Superior temporal gyrus (tissue), 1 donor: ENCODE data around the gene EFCAB6.

Experiments
- DNase-seq: peaks from one replicate; pipeline ENCODE4 v3.0.0-alpha.2; 2016; ENCODE audit errors: extremely low spot score

Gene EFCAB6

DNA sequence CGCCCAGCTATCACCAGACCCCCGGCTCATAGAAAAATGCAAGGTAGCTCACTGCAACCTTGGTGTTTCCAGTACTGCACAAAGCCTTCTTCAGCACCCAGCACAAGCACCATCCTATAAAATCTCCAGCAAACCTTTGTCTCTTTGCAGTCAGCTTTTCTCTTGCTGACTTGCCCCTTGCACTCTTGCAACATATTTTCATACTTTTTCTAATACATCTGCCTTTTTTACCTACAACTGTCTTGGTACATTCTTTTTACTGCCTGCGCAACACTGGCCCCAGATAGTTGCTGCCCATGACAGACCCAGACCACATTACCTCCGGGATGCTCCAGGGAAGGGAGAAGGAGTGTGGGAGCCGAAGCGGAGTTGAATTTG is 257.9 kb downstream of the EFCAB6 start:
- no peak for DNase-seq

DNA sequence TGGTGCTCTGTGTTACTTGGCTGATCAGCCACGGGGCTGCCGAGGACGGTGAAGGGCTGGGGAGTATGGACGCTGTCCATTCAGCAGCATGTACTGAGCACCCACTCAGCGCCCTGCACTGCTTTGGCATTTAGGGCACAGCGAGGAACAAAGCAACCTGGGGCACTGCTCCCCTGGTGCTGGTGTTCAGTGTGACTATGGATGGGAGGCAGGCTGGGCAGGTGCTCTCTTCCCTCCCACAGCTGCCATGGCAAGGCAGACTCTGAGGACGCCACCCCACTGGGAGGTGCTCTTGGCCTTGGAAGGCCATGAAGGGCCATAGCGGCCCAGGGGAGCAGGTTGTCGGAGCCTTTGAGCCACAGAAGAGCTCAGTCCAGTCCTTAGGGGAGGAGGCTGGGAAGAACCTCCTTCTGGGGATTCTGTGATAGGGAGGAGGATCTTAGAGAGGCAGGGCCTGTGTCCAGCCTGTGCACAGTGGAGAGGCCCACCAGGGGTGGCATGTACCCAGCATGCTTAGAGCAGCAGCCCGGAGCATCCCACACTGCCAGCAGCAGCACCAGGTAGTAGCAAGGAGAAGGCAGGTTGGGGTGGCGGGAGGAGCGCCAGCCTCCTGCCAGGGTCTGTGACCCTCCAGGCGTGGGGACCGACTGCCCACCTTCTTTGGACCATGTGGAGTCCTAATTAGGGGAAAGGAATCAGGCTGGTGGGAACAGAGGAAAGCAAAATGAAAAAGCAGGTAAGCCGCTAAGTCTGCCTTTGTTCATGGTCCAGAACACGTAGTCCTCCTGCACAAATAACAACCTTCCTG is 258.4 kb downstream of the EFCAB6 start:
- no peak for DNase-seq

DNA sequence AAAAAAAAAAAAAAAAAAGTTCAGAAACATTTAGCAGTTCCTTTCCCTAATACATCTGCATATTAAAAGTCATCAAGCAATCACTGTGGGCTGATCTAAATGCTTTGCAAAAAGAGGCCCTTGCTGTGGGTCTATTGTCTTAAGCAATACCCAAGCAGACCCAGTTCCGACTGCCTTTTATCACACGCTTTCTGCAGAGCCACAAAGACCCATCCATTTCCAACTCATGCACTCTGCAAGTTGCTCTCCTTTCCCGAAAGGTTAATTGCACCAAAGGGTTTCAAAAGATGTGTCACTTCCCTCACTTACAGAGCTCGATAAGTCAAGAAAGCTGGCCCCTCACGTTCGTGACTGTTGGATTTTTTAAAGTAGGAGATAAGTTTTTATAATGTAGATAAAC is 261.4 kb downstream of the EFCAB6 start:
- no peak for DNase-seq

DNA sequence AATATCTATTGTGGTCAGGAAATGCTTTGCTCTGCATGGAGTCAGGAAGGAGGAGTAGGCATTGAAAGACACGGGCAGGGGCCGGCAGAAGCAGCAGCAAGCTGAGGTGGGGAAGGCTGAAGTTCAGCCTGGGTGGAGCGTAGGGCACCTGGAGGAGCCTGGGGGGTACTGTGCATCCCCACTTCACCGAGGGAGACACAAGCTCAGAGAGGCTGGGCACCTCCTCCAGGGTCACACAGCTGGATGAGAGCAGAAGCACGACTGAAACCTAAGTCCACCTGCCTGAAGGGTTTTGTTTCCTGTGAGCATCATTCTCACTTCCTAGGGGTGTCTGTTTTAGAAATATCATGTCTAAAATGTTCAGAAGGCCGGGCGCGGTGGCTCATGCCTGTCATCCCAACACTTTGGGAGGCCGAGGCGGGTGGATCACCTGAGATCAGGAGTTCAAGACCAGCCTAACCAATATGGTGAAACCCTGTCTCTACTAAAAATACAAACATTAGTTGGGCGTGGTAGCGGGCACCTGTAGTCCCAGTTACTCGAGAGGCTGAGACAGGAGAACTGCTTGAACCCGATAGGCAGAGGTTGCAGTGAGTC is 262.0 kb downstream of the EFCAB6 start:
- no peak for DNase-seq

DNA sequence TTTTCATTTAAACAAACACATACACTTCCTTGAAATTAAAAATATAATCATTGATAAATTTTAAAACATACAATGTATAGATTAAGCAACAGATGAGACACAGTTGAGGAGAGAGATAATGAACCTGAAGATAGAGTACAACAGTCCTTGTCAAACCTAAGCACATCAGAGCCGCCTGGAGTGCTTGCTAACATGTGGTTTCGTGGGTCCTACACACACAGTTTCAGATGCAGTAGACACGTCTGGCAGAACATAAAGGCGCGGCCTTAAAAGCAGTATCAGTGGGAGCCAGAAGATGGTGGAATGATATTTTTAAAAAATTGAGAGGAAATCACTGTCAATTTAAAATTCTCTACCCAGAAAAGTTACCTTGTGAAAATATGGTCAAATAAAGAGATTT is 265.9 kb downstream of the EFCAB6 start:
- DNase-seq = no peak

DNA sequence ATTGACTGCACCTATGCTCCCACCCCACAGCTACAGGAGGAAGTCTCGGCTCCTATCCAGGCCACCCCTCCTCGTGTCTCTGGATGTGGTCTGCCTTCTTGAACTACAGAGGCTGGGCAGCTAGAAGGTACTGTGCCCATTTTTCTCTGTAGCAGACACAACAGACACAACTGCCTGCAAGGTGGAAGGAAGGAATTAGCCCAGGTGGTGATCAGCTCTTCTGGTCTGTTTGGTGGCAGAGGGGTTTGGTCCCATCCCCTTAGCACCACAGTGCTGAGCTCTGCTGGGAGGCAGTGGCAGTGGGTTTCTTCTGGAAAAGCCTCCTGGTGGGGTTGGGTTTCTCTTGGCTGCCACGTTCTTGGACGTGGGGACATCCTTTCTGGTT is 267.8 kb downstream of the EFCAB6 start:
- no peak for DNase-seq

DNA sequence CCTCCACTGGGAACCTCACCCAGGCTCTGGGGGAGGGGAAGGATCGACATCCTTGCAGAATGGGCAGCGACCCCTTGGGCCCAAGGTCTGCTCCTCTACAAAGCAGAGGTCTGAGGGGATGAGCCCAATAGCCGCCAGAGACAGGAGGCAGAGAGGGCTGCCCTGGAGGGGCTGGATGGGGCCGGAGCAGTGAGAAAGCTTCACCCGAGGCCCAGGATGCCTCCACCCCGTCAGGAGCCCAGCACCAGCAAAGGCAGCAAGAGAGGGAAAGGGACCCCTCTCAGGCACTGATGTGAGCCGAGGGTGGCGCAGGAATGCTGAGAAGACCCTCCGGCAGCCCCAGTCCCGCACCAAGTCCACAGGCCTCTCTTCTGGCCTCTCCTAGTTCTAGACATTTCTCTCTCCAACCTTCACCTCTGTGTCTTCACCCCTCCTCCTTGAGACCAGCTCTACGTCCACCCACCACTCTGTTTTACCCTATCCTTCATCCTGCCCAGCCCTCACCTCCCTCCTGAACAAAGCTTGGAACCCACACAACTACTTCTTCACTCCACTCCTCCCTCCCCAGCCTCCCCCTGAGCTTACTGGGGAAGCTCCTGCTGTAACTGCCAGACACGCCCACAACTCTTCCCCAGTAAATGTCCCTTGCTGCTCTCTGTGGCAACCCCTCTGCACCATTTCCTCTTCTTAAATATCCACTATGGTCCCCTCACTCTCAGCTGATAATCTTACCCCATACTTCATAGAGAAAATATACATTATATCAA is 268.4 kb downstream of the EFCAB6 start:
- DNase-seq = no peak

DNA sequence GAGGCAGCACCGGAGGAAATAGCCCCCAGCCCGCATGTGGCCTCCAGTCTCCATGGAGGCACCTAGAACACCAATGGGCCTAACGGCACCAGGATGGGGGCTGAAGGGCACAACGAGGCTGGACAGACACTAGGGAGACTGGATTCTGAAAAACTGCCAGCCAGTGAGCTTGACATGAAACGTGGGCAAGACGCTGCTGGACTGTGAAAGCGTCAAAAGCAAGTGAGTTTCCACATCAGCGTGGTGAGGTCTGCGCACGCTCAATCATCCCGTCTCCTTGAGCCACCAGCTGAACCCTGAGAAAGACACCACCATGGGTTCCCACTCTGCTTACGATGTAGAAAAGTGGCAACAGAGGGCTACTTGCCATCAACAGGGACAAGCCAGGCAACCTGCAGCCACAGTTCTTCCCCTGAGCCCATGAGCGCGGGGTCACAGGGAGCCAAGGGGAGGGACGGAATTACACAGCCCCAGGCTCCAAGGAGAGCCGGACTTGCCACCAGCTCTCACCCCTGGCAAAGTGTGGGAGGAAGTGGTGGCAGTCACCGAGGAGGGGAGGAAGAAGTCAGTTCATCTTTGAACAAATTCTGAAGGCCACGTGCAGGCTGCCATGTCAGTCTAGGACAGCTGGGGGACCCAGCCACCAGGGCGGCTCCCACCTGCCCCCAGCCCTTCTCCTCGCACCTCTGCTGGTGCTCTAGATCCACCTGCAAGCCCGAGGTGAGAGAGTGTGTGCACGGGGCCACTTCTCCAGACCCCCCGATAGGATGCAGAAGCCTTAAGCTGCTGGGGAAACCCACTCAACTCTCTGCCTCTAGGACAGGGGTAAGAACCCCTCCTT is 269.2 kb downstream of the EFCAB6 start:
- DNase-seq = no peak

DNA sequence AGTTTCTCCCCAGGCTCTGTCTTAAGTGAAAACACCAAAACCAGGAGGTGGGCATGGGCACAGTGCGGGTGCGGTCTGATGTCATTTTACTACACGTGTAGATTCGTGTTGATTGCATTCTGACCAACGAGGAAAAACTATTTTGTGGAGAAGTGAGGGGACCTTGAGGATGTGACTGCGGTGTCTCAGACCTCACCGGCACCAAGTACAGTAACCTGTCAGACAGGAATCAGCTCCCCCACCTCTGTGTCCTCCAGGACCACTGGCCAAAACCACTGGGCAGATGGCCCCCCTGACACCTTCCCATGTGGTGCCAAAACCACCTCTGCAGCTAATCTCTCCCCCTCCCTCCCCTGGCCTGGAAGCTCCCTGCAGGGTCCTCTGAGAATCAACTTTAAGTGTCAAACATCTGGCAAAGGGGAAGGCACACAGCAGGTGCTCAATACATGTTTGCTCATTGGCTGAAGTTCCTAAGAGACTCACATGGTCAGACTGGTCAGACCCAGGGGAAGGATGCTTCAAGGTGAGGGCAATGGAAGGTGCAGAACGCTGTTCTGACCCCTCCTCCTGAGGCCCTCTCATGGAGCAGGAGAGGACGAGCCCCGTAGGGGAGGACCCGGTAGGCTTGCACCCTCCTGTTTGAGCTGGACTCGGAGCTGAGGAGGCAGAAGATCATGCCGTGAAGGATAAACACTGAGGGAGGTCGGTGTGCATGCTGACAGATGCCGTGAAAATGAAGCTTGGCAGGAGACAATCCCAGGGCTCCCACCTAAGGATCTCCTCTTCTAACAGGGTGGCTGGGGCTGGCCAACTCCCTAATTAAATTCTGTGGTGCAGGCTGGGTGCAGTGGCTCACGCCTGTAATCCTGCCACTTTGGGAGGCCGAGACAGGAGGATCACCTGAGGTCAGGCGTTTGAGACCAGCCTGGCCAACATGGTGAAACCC is 270.4 kb downstream of the EFCAB6 start:
- no peak for DNase-seq

DNA sequence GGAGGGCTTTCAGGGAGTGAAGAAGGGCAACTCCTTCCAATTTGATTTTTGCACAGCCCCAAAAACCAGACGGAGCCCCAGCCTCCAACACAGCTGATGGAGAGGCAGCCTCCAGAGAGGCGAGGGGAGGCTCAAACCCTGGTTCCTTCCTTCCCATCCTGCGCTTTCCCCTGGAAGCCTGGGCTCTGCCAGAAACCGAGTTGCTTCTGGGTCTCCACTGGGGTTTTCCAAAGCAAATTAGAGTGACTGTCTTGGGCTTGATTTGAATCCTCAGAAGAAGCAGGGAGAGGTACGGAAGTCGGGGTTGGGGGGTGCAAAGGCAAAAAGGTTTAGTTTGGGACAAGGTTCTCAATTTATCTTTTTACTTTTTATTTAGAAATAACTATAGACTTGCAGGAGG is 271.1 kb downstream of the EFCAB6 start:
- no peak for DNase-seq

DNA sequence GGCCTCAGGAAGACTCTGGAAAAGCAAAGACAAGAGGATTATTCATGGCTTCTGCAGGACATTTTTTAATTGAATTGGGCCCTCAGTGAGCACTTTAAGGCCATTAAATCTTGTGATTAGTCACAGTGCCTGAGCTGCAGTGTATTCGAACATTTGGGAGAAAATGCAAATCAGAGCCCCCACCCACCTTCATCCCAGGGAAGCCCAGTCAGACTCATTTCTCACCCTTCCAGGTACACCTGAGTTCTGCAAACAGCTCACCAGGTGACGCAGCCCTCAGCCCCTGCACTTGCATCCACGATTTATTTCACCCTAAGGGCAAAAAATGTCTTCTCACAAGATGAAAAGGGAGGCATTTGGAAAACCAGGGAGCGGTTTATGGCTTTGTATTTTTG is 271.6 kb downstream of the EFCAB6 start:
- no peak for DNase-seq

DNA sequence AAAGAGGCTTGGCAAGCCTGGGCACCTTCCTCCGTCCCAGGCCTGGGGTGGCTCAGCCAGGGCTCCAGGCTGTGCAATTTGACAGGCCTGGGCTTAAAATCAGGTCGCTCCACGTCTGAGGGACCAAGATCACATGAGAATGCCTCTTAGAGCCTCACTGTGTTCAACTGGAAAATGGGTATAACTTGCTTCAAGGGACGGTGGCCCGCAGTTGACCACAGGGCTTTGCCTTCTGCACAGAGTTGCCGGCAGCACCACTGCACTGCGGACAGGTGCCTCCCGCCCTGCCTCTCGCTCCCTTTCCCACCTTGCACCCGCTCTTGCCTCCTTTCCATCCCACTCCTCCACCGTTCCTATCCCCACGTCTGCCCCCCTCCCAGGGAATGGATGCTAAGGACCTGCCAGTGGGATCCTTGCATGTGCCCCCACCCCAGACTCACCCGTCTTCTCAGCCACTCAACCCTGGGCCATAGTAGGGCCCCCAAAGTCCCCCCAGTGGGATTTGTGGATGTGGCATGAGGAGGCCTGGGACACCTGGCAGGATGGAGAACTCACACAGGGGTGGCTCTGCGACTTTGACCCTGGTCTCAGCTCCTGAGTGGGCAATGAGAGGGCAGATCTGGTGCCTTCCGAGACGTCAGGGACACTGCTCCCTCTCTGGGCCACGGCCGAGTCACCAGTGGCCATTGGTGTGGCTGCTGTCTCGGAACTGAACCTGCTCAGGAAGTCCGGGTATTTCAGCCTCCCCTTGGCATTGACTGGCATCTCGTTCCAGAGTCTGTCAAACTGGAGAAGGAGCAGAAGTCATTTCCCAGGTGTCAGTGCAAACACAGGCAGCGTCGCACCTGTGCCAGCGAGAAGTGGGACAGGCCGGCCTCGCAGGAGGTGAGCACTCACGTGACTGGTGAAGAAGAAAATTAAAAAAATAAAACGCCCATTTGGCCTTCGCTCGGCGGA is 272.3 kb downstream of the EFCAB6 start:
- DNase-seq = no peak

DNA sequence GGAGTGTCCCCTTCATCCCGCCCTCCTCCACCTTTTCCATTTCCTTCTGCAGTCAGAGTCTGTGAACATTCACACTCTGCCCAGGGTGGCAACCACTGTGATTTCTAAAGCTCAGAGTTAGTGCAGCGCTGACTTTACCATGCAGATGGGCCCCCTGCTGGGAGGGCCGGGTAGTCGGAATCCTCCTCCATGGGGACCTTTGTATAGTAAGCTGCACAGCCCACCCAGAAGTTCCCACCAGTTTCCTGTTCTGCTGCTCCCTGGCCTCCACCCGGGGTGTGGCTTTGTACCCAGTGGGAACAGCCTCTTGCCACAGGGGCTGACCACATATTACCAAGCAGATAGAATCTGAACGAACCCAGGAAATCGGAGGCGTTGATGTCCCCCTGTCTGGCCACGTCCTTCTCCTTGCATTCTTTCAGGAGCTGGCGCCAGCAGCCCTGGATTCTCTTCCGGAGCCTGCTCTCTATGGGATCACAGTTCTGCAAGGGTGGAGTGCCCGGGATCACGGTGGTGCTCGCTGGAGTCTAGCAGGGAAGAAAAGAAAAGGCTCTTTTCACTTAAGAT is 275.0 kb downstream of the EFCAB6 start:
- DNase-seq = no peak

DNA sequence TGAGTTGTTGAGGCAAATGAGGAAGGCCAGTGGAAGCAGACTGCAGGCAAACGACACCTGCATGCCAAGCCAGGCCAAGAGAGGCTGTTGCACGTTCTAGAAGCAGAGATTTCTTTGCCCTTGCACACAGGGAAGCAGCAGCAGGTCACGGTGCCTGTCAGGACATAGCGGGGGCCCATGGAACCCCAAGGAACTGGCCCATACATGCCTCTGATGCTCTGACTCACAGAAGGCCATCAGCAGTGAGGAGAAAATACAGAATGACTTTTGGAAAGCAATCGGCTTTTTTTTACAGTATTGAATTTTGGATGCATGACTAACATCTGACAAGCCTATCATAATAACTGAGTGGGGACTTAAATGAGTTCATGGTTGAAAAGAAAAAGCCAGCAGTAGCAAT is 276.4 kb downstream of the EFCAB6 start:
- no peak for DNase-seq

DNA sequence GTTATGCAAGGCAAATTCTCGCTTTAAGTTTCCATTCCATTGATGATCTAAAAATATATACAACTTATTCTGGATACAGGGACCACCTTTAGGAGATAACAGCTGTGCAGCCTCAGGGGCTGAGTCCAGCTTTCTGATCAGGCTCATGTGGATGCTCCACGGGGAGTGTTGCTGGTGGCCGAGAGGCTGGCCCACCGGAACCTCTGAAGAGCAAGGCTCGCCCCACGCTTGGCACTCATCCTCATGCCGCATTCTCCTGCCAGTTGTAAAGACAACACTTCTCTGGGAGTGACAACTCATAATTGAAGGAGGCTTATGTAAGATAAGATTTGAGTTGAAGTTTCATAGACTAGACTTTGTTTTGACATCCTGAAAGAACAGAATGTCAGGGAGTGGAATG is 276.8 kb downstream of the EFCAB6 start:
- peak; percentile 26 for DNase-seq

DNA sequence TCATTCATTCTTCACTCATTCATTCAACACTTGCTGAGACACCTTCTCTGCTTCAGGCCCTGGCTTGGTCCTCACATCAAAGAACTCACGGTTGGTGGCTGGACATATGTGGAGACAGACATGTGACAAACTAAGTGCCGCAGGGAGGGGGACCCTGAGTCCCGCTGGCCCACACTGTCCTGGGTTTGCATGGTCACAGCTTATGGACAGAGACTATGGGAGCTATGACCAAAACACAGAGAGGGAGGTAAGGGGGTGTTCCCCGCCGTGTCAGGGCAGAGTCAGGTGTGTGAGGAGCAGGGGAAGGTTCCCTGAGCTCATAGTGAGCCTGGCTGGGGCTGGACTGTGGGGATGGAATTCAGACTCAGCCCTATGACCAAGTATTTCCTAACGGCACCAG is 277.2 kb downstream of the EFCAB6 start:
- DNase-seq = no peak

DNA sequence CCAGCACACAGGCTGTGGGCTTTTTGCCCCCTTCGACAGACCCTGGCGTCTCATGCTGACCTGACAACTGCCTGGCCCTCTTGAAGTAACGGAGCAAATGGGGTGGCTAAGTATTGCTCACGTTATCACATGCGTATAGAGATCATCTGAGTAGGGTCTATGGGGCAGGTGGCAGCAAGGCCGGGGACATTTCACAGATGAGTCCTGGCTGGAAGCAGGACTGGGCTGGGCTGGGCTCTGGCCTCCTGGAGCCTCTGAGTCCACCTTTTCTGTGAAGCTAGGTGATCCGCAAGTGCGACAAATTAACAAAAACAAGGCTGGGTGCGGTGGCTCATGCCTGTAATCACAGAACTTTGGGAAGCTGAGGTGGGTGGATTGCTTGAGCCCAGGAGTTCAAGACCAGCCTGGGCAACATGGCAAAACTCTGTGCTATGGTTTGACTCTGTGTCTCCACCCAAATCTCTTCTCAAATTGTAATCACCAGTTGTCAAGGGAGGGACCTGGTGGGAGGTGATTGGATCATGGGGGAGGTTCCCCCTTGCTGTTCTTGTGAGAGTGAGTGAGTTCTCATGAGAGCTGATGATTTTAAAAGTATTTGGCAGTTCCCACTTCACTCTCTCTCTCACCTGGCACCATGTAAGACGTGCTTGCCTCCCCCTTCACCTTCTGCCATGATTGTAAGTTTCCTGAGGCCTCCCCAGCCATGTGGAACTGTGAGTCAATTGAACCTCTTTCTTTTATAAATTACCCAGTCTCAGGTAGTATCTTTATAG is 278.3 kb downstream of the EFCAB6 start:
- DNase-seq = no peak

DNA sequence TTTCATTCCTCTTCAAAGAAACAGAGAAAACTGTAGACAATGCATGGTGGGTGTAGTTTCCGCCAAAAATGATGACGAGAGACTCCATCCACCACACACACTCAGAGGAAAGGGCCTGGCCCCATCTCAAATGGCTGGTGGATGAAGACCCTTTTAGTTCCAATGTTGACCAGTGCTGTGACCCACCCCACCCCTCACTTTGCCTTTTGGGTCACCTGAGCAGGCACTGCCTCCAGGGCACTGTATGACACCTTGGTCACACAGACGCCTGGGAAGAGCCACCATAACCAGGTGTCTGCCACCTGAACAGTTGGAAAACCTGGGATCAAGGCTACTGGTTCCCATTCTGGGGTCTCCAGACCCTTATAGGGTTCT is 279.0 kb downstream of the EFCAB6 start:
- no peak for DNase-seq
